HG03378 (cell line): Measurements from ENCODE around the gene OLFM2.
"Not testable (repeated sequence)": the region's sequence is repeated elsewhere in the genome, so short reads cannot be mapped to it uniquely, and the experiment has no call there.

Experiments
- ATAC-seq: cut with Tn5 transposase; IDR thresholded peaks from one replicate; pipeline ENCODE4 v1.9.1; 2021; ENCODE audit warnings: mild to moderate bottlenecking, moderate library complexity; ENCODE audit not compliant: unreplicated experiment

OLFM2 gene

GRCh38 chr19:9936326-9937000, at the start of gene OLFM2:
OLFM2 (minus strand) TSS chr19:9936515; CDS start chr19:9936366, 149 bp downstream.
- ATAC-seq = no peak

DNA sequence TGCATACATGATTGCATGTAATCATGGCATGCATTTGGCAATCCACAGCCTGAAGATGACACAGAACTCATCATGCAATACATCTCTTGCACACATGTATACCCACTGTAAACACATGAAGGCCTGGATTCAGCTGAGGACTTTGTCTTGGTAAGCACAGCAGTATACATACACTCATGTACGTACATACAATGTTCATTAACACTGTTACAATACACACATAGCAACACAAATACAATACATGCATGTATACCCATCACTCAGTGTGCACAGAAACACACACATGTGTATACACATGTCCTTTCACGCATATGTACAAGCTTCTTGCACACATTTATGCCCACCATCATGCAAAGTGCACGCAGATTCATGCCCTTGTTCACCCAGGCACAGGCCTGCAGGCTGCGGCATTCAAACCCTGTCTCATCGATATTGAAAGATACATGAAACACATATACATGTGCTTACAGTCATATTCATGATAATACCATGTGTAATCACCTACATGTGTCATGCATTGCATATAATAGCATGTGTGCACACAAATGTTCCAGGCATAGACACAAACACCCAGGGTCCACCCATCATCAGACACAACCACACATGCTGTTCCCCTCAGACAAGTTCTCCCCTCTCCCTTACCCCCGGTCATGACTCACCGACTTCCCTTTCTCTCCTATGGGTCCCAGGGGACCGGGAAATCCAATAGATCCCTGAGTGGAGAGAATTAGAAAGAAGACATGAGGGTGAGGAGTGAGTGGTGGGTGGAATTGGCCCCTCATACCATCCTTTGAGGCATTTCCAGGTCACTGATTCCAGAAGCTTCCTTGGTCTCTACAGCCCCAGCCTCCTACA, 45.3 kb upstream of the OLFM2 start:
- ATAC-seq = no peak

DNA sequence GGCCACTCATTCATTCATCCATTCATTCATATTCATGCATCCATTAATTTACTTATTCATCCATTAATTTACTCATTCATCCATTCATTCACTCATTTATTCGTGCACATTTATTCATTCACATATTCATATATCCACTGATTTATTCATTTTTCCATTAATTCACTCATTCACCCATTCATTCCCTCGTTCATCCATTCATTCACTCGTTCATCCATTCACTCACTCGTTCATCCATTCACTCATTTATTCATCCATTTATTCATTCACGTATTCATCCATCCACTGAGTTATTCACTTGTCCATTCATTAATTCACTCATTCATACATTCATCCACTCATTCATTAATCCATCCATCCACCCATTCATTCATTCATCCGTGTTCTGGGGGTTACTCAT, 35.8 kb upstream of the OLFM2 start:
- no peak for ATAC-seq

- ATAC-seq = no peak
These were observed 35.0 kb upstream of the OLFM2 start for GRCh38 chr19:9971166-9971897.

- ATAC-seq = no peak
These were observed 34.2 kb upstream of the OLFM2 start for GRCh38 chr19:9970481-9970880.

- no peak for ATAC-seq
These were observed 33.3 kb upstream of the OLFM2 start for GRCh38 chr19:9969688-9969975.

DNA sequence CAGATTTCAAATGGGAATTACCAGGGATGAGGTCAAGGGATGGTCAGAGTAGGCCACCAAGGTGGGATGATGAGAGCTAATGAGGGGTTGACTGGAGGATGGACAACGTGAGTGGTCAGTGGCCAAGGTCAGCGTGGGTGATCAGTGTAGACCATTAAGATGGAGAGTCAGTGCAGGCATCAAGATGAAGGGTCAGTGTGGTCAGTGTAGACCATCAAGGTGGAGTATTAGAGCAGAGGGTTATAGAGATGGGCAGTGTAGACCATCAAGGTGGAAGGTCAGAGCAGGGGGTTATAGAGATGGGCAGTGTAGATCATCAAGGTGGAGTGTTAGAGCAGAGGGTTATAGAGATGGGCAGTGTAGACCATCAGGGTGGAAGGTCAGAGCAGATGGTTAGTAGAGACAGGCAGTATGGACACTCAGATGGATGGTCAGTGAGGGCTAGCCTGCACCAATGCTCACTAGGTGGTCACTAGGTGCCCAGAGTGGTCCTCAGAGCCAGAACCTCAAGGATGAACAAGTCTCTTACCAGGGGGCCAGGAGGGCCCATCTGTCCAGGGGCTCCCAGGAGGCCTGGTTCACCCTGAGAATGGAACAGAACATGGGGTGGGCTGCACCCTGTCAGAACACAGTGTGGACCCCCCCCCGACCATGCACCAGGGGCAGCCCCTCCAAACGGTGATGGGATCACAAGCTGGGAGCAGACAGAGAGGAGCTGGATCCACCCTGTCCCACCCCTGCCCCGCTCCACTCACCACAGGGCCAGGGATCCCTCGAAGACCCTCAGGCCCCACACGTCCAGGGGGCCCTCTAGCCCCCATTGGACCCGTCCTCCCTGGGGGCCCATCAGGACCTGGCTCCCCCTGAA, 32.7 kb upstream of the OLFM2 start:
- no peak for ATAC-seq

DNA sequence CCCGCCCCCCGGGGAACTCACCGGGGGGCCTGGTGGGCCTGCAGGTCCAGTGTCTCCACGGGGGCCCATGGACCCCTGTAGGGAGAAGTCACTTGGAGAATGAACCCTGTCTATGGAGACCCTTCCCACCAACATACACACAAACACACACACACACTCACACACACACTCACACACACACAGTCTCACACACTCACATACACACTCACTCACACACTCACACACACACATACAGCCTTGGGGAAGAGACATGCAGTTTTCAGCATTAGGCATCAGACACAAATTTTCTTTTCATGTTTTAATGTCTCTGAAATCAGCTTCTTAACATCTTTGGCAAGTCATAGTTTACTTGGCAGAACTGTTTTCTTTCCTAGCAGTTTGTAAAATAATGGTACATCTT, 31.0 kb upstream of the OLFM2 start:
- ATAC-seq = no peak

DNA sequence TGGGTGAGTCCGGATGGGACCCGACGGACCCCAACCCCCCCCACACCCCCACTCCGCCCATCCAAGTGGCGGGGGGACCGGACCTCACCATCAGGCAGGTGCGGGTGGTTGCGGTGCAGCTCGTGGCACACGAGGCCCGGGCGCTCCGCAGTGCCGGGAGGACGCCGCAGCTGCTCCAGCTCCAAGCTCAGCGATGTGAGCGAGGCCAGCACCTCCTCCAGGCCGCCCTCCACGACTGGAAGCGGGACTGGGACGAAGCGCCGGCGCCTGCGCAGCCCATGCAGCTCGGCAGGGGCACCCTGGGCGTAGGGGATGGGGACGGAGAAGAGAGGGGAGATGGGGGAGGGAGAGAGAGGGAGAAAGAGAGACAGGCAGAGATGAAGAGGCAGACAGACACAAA, 30.1 kb upstream of the OLFM2 start:
- ATAC-seq = no peak

DNA sequence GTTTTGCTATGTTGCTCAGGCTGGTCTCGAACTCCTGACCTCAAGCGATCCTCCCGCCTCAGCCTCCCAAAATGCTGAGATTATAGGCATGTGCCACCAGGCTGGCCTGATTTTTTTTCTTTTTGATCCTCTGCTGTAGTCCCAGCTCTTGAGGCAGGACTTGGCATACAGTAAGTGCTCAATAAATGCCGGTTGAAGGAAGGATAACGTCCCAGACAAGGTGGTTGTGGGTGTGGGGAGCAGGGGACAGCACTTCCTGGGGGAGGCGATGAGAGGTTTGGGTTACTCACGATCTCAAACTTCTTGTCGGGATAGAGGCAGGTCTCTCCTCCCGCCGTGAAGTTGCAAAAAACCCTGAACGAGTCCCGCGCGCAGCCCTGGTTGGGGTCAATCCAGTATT, 29.7 kb upstream of the OLFM2 start:
- no peak for ATAC-seq

GRCh38 chr19:9962623-9963290, 26.4 kb upstream of the OLFM2 start:
- ATAC-seq = no peak

DNA sequence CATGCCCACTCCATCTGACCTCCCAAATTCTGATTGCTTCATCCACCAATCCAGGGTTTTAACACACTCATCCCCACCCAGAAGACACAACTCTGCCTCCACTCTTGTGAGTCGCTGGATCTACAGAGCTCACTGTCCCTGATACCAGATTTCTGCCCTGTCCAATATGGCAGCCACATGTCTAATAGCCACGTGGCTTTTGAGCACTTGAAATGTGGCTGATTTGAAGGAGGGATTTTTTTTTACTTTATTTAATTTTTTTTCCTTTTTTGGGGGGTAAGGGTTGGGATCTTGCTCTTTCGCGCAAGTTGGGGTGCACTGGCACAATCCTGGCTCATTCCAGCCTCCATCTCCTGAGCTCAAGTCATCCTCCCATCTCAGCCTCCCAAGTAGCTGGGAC, 24.8 kb upstream of the OLFM2 start:
- ATAC-seq = no peak

- ATAC-seq = no peak
These were observed 22.1 kb upstream of the OLFM2 start for GRCh38 chr19:9958379-9958821.

DNA sequence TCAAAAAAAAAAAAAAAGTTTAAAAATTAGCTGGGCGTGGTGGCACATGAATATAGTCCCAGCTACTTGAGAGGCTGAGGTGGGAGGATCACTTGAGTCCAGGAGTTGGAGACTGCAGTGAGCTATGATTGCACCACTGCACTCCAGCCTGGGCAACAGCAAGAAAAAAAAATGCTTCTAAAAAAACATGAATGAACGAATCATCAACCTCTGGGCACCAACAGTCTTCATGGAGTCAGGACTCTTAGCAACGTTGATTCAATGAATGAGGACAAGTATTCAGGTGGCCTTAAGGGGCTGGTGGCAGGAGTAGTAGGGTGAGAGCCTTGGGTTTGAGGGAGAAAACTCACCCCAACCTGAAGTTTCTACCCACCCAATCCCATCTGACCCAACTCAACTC, 20.6 kb upstream of the OLFM2 start:
- no peak for ATAC-seq

DNA sequence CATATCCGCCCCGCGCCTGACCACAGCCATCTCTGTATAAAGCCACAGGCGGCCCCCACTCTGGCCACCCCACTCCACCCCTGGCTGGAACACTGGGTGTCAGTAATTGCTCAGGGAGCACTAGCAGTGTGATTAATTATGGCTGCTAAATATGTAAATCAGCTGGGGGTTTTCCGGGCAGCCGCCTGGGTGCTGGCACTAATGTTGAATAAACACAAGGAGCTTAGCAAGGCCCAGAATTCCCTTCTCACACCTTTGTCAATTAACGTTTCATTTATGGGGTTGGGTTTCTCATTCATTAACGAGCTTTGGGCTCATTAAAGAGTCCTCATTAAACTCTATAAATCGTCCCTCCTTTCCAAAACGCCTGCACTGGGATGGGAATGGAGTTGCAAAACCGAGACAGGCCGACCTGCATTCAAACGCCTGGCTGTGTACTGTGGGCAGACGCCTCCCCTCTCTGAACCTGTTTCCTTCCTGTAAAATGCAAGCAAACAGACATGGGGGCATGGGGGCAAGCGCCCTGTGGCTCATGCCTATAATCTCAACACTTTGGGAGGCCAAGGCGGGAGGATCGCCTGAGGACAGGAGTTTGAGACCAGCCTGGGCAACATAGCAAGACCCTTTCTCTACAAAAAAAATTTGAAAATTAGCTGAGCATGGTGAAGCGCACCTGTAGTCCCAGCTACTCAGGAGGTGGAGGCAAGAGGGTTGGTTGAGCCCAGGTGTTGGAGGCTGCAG, 17.7 kb upstream of the OLFM2 start:
- ATAC-seq = no peak

- no peak for ATAC-seq
These were observed 16.0 kb upstream of the OLFM2 start for GRCh38 chr19:9952276-9952675.

- ATAC-seq = no peak
These were observed 11.1 kb upstream of the OLFM2 start for GRCh38 chr19:9947441-9947840.

DNA sequence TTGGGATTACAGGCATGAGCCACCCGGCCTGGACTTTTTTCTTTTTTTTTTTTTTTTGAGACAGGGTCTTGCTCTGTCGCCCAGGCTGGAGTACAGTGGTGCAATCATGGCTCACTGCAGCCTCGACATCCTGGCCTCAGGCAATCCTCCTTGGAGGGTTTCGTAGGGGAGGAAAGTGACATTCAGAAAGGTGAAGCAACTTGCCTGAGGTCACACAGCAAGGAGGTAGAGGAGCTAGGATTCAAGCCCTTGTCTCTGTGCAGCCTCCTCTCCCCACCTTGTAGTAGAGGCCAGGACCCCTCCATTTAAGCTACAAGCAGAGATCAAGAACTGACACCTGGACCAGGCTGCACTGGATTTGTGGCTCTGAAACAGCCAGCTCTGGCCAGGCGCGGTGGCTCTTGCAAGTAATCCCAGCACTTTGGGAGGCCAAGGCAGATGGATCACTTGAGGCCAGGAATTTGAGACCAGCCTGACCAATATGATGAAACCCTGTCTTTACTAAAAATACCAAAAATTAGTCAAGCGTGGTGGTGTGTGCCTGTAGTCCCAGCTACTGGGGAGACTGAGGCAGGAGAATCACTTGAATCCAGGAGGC, 10.3 kb upstream of the OLFM2 start:
- ATAC-seq = not testable (repeated sequence)

DNA sequence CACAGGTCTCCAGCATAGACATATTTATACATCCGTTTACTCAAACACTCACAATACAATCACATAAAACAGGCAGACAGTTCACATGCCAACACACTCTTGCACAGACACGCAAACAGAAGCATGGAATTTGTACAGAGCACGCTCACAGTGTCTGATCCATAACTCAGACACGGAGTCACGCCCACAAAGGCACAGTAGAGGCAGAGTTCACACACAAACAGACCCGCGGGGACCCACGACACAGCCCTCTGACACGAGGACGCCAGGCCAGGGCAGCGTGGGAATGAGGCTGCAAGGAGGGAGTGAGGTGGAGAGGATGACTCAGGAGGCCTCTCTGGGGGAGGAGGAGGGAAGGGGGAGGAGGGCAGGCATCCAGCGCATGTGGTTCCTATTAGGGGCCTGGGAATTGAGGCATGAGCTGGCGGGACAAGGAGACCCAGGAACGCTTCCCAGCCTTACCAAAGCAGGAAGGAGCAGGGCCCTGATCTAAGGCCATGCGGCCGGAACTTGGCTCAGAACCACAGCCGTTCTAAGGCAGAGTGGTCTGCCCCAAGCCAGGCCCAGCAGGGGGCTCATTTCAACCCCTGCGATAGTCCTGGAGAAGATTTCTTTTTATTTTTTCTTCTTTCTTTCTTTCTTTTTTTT, 9.1 kb upstream of the OLFM2 start:
- ATAC-seq = no peak
